ENCODE results near the gene GIPC2. TPM values are rescaled to one million over a fixed set of nuclear protein-coding genes. Genes with fewer than 3 reads are reported as not detected.
A peak's percentile ranks its signal among the peaks of the same experiment; 100 is the strongest.

The GIPC2 gene
- total and polyA plus RNA-seq, 12 donors = 10.6 to 53.4 (median 32.5) TPM

- H3K27ac ChIP-seq = peak overlapping the region; percentile 83 to 95 (median 86)
- intact Hi-C loops (cut with DNase I) = loop anchor here in 1 of 2 donors (2.0 kb wide), 1 partner anchor 27 kb away; the partner anchor contains the start of gene FUBP1
- no peak for TF ChIP-seq POLR2A (IDR thresholded peaks at IDR 0.05)
- TF ChIP-seq CTCF (IDR thresholded peaks at IDR 0.05) = no peak
Measured at GRCh38 chr1:78005448-78005722, 40.4 kb upstream of the GIPC2 start.

DNA sequence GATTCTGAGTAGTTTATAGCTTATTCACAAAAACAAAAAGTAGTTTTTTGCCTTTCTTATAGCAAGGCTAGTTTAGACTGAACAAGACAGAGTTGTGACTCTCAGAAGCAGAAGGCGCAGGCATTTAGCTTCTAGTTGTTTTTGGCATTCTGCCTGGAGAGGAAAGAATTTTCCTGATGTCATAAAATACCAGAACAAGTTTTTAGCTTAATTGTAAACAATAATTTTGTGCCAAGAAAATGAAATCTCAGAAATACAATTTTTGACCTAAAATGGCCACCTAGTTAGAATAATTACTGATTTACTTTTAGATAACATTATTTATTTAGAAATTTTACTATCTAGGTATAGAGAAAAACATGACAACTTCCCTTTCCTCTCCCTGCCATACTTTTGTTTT is 40.0 kb upstream of the GIPC2 start:
- Histone ChIP-seq H3K4me1 (replicated peaks in 1 of 2) (peaks cover 4 to 51% of the 10 kb centered on the region in 2 donors), H3K9me3 (replicated peaks in 1 of 3) (no peaks in the 10 kb centered on the region), H3K27me3 (no peaks in the 10 kb centered on the region), H3K27ac (peak overlapping the region; percentile 83 to 95 (median 86)), H3K36me3 (replicated peaks in 1 of 2) (no peaks in the 10 kb centered on the region), H3K4me3 (peak overlapping the region in 3 of 4 donors; percentile 21 to 81 (median 42))
- intact Hi-C loops (cut with DNase I) = loop anchor here in 1 of 2 donors (2.0 kb wide), 1 partner anchor 27 kb away; the partner anchor contains the start of gene FUBP1
- peak in 5 of 7 donors; percentile 39 to 54 (median 49) for DNase-seq
- WGBS, 4 donors = 0 to 3% (median 1%) methylated on average over 1 of the region's 1 CpG
- TF ChIP-seq CTCF (IDR thresholded peaks at IDR 0.05) (no peak), POLR2A (IDR thresholded peaks at IDR 0.05) (peak; percentile 68 to 93)

More at GRCh38 chr1:78005448-78005722, 40.4 kb upstream of the GIPC2 start:
- Histone ChIP-seq H3K36me3 (replicated peaks in 1 of 2) (no peaks in the 10 kb centered on the region), H3K4me1 (replicated peaks in 1 of 2) (peaks cover under 1 to 51% of the 10 kb centered on the region in 2 donors), H3K9me3 (replicated peaks in 1 of 3) (no peaks in the 10 kb centered on the region), H3K27me3 (no peaks in the 10 kb centered on the region), H3K4me3 (peak overlapping the region in 3 of 4 donors; percentile 21 to 81 (median 42))
- DNase-seq = no peak
- WGBS, 4 donors = 0 to 2% (median 1%) methylated on average over 1 of the region's 1 CpG

DNA sequence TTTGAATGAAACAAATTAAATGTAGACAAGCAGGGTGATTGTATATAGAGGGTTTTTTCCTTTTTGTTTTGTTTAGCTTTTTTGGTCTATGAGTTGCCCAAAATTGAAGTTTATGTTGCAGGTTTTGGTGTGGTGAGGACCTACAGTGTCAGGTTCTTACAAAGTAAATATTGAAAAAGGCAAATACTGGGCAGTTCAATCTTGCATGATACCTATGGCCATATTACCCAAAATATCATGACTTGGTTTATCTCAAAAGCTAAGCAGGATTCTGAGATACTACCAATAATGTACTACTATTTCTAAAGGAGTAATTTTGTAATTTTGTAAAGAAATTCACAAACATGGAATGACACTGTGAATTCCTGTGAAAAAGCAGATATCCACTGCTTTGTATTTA is 39.2 kb upstream of the GIPC2 start:
- no peak for DNase-seq
- no peaks in the 10 kb centered on the region for H3K36me3 ChIP-seq (replicated peaks in 1 of 2)
- TF ChIP-seq POLR2A (IDR thresholded peaks at IDR 0.05) (no peak), CTCF (IDR thresholded peaks at IDR 0.05) (no peak)
- H3K27me3 ChIP-seq = no peaks in the 10 kb centered on the region
- intact Hi-C loops (cut with DNase I) = no loop called here
- H3K4me3 ChIP-seq = peak overlapping the region in 3 of 4 donors; percentile 2 to 81 (median 42)
- peak overlapping the region; percentile 83 to 95 (median 86) for H3K27ac ChIP-seq
- peaks cover 7 to 59% of the 10 kb centered on the region in 2 donors for H3K4me1 ChIP-seq (replicated peaks in 1 of 2)
- H3K9me3 ChIP-seq (replicated peaks in 1 of 3) = no peaks in the 10 kb centered on the region

- Histone ChIP-seq H3K27ac (peak overlapping the region in 3 of 5 donors; percentile 41 to 95 (median 83)), H3K36me3 (replicated peaks in 1 of 2) (peaks cover 0 to under 1% of the 10 kb centered on the region in 2 donors), H3K4me3 (peak overlapping the region in 2 of 4 donors; percentile 42 to 81), H3K27me3 (no peaks in the 10 kb centered on the region), H3K9me3 (replicated peaks in 1 of 3) (no peaks in the 10 kb centered on the region), H3K4me1 (replicated peaks in 1 of 2) (peaks cover 7 to 61% of the 10 kb centered on the region in 2 donors)
- TF ChIP-seq POLR2A (IDR thresholded peaks at IDR 0.05) (no peak), CTCF (IDR thresholded peaks at IDR 0.05) (no peak)
- intact Hi-C loops (cut with DNase I) = no loop called here
- 45 to 52% (median 50%) methylated on average over 4 of the region's 4 CpGs for WGBS, 4 donors
- DNase-seq = no peak
Measured at GRCh38 chr1:78007677-78008341, 38.0 kb upstream of the GIPC2 start.

All from adrenal gland (tissue), 12 donors.